GM12865 (cell line): Measurements from ENCODE around the gene IGF1.

ENCODE experiments used
- DNase-seq: peaks from one replicate; pipeline ENCODE4 v3.0.0; 2010; ENCODE audit warnings: low read depth
- H3K4me3 ChIP-seq: 2 replicates; pipeline ENCODE4 v1.5.1; 2011; ENCODE audit warnings: mild to moderate bottlenecking, low read depth, low read length, control low read depth
- TF ChIP-seq, protein P1 (sequence below): IDR thresholded peaks from 2 replicates; pipeline ENCODE4 v1.5.1; 2011; ENCODE audit warnings: low read length, control low read depth, low read depth, inconsistent platforms; ENCODE audit not compliant: insufficient read depth; ENCODE audit errors: missing control alignments

Gene IGF1

DNA sequence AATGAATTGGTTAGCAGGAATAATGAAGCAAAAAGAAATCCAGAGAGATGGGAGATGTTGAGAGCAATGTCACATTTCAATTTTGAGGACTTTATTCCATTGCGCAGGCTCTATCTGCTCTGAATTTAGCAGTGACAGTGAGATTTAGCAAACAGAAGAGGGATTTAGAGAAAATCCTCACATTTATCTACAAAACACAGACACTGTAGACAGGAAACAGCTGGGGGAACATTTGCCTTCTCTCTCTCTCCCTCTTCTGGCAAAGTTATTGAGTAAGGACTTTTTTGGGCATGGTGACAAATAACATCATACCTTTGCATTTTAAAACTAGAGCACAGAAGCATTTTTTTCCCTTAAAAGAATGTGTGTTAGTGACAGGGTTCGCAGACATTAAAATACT is at the start of gene IGF1:
Gene IGF1, minus strand, starts transcription at position 158 of the 400 bp plus-strand sequence. CDS start 182 bp downstream, outside the sequence.
- H3K4me3 ChIP-seq = no peak within 1 kb of the TSS
- TF ChIP-seq, protein P1, sequence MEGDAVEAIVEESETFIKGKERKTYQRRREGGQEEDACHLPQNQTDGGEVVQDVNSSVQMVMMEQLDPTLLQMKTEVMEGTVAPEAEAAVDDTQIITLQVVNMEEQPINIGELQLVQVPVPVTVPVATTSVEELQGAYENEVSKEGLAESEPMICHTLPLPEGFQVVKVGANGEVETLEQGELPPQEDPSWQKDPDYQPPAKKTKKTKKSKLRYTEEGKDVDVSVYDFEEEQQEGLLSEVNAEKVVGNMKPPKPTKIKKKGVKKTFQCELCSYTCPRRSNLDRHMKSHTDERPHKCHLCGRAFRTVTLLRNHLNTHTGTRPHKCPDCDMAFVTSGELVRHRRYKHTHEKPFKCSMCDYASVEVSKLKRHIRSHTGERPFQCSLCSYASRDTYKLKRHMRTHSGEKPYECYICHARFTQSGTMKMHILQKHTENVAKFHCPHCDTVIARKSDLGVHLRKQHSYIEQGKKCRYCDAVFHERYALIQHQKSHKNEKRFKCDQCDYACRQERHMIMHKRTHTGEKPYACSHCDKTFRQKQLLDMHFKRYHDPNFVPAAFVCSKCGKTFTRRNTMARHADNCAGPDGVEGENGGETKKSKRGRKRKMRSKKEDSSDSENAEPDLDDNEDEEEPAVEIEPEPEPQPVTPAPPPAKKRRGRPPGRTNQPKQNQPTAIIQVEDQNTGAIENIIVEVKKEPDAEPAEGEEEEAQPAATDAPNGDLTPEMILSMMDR = no peak
- DNase-seq = no peak

DNA sequence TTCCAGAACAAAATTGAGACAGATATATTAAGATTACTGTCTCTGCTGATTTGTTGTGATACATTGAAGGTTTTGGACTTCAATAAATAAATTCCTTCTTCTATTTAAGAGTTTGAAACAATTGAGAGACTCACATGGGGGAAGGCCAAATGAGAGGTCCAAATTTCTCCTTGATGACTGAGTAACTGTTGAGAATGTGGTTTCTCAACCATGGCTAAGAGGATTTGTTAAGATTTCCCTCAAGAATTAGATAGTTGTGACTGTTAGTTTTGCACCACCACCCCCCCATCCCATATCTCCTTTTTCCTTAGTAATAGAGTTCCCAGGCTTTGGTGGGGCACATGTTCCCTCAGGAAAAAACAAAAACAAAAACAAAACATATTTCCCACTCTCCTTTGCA is 47.7 kb upstream of the IGF1 start:
- no peak overlapping the region for H3K4me3 ChIP-seq
- TF ChIP-seq, protein P1 = no peak
- DNase-seq = no peak

DNA sequence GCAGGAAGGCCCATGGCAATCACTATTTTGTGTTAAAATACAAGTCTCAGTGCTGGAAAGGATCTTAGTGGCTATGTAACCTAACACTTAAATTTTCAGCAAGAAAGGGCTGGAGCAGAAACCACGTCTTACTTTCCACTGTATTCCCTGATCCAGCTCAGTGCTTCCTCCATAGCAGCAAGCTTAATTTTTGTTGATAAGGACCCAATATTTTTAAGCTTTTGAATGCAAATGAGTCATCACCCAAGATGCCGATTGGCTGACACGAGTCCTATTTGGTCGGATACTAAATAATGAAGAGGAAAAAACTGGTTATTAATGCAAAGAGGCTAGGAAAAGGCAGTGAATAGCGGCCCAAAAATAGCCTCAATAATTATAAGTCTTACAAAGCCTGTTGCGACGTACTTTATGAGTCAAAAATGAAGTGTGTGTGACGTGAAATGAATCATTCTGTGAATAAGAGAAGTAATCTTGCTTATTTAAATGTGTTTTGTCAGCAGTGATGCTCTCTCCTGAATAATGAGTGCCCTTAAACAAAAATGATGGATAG is 46.9 kb upstream of the IGF1 start:
- DNase-seq = no peak
- H3K4me3 ChIP-seq = no peak overlapping the region
- TF ChIP-seq, protein P1 = no peak

DNA sequence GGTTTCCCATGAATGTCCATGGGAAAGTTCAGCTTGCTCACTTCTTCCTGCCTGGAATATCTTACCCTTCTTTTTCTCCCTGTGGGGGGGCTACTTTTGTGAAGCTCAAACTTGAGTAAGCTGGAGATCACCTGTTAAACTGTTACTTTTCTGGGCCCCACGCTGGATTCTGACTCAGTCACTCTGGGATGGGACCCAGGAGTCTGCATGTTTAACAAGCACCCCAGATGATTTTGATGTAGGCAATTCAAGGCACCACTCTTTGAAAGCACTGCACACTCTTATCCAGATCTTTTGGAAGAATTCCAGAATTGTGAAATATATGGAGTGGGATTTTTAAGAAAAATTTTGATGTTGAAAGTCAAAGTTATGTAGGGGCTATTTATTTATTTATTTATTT is 46.3 kb upstream of the IGF1 start:
- TF ChIP-seq, protein P1 = no peak
- no peak overlapping the region for H3K4me3 ChIP-seq
- DNase-seq = no peak

DNA sequence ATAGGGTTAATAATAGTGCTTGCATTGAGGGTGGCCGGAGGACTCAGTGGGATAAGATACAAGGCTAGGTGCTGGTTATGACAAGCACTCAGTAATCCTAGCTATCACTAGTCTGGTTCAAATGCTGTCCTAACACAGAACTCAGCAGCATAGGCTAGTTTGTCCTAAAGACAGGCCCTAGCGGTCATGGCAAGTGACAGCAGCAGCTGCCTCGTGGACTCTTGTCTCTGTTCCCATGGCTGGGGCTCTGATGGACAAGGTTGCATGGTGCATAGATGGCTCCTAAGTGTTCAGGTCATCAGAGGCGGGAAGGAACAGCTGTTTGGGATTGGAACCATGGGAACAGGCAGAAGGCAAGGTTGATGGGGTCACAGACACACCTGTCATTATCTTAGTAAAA is 42.4 kb upstream of the IGF1 start:
- TF ChIP-seq, protein P1 = no peak
- DNase-seq = peak; percentile 10
- no peak overlapping the region for H3K4me3 ChIP-seq

- TF ChIP-seq, protein P1 = no peak
- no peak overlapping the region for H3K4me3 ChIP-seq
- DNase-seq = peak; percentile 18
These were observed 41.4 kb upstream of the IGF1 start for GRCh38 chr12:102521662-102522277.

DNA sequence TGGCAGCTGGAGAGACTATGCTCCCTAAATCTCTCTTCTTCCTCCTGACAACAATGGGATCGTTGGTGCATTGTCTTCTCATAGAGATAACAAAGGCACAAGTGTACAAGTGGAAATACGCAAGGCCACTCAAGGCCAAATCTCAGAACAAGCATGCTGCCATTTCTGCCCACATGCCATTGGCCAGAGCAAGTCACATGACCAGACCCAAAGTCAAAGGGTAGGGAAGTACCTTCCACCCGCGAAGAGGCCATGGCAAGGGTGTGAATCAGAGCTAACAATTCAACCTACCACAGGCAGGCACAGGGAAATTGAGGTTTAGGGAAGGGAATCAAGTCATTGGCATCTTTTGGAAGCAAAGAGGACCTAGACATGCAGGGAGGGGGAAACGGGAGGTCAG is 38.5 kb upstream of the IGF1 start:
- no peak overlapping the region for H3K4me3 ChIP-seq
- DNase-seq = no peak
- TF ChIP-seq, protein P1 = no peak
